ENCODE measurements around the gene RYK.

- no peak for TF ChIP-seq CTCF (IDR thresholded peaks at IDR 0.05)
- TF ChIP-seq POLR2A (IDR thresholded peaks at IDR 0.05) = no peak
- TF ChIP-seq EP300 (IDR thresholded peaks at IDR 0.05) = no peak
These were observed 15.0 kb downstream of the RYK start for GRCh38 chr3:134235577-134236076.

Measured in gastroesophageal sphincter (tissue), 3 donors.